NCI-H1092 treated with DMSO at 0.1 percent for 48 hours (cell line): ENCODE results near the gene CKS2.
"Not testable (repeated sequence)": the region's sequence is repeated elsewhere in the genome, so short reads cannot be mapped to it uniquely, and the experiment has no call there.

Experiments
- DNase-seq: peaks from one replicate; lab custom pipeline; 2025; lab: John Stamatoyannopoulos, UW

The CKS2 gene

GRCh38 chr9:89310475-89311345, at the start of gene CKS2:
TSS of gene CKS2 (plus strand) at chr9:89311195. CDS start at chr9:89311293, 98 bp downstream.
- peak; percentile 100 for DNase-seq

- no peak for DNase-seq
Observed at GRCh38 chr9:89273528-89274279, 37.3 kb upstream of the CKS2 start.

GRCh38 chr9:89274838-89275237, 36.2 kb upstream of the CKS2 start:
- DNase-seq = no peak

- not testable (repeated sequence) for DNase-seq
Observed at GRCh38 chr9:89276040-89276439, 35.0 kb upstream of the CKS2 start.

- no peak for DNase-seq
Observed at GRCh38 chr9:89277043-89277442, 34.0 kb upstream of the CKS2 start.

GRCh38 chr9:89277454-89277853, 33.5 kb upstream of the CKS2 start:
- DNase-seq = no peak

- no peak for DNase-seq
Observed at GRCh38 chr9:89278551-89278950, 32.4 kb upstream of the CKS2 start.

- DNase-seq = peak; percentile 60
Observed at GRCh38 chr9:89278997-89279739, 31.8 kb upstream of the CKS2 start.

- DNase-seq = no peak
Observed at GRCh38 chr9:89281106-89281505, 29.9 kb upstream of the CKS2 start.

GRCh38 chr9:89282248-89282968, 28.6 kb upstream of the CKS2 start:
- DNase-seq = peak; percentile 39

- no peak for DNase-seq
Observed at GRCh38 chr9:89284076-89284475, 26.9 kb upstream of the CKS2 start.

GRCh38 chr9:89291741-89292140, 19.3 kb upstream of the CKS2 start:
- DNase-seq = no peak

- no peak for DNase-seq
Observed at GRCh38 chr9:89293014-89293413, 18.0 kb upstream of the CKS2 start.

GRCh38 chr9:89295400-89295799, 15.6 kb upstream of the CKS2 start:
- no peak for DNase-seq

GRCh38 chr9:89301996-89302395, 9.0 kb upstream of the CKS2 start:
- DNase-seq = not testable (repeated sequence)

GRCh38 chr9:89304020-89304833, 6.8 kb upstream of the CKS2 start:
- no peak for DNase-seq

- DNase-seq = no peak
Observed at GRCh38 chr9:89304834-89305188, 6.2 kb upstream of the CKS2 start.

- DNase-seq = no peak
Observed at GRCh38 chr9:89305868-89306267, 5.1 kb upstream of the CKS2 start.

GRCh38 chr9:89309166-89309565, 1.8 kb upstream of the CKS2 start:
- no peak for DNase-seq

- no peak for DNase-seq
Observed at GRCh38 chr9:89309608-89310474, 1.2 kb upstream of the CKS2 start.
